HG03460 (cell line): Measurements from ENCODE around the gene MRGPRX4.
"Not testable (repeated sequence)": the region's sequence is repeated elsewhere in the genome, so short reads cannot be mapped to it uniquely, and the experiment has no call there.

Source experiments
- ATAC-seq: cut with Tn5 transposase; IDR thresholded peaks from one replicate; pipeline ENCODE4 v1.9.1; 2021; ENCODE audit not compliant: unreplicated experiment

MRGPRX4 gene

GRCh38 chr11:18172666-18173065 lies at the start of gene MRGPRX4:
MRGPRX4 (plus strand) TSS chr11:18172837; CDS start chr11:18173257, 420 bp downstream.
- ATAC-seq = no peak

- ATAC-seq = not testable (repeated sequence)
Observed at GRCh38 chr11:18131115-18131514, 41.5 kb upstream of the MRGPRX4 start.

- no peak for ATAC-seq
Observed at GRCh38 chr11:18132341-18132740, 40.3 kb upstream of the MRGPRX4 start, which contains the start of gene MRGPRX3. MRGPRX3 (plus strand) TSS chr11:18132571; CDS start chr11:18137203, 4,632 bp downstream.

GRCh38 chr11:18135308-18135707 lies 37.3 kb upstream of the MRGPRX4 start:
- no peak for ATAC-seq

- no peak for ATAC-seq
Observed at GRCh38 chr11:18137186-18137800, 35.3 kb upstream of the MRGPRX4 start.

- no peak for ATAC-seq
Observed at GRCh38 chr11:18140145-18140544, 32.5 kb upstream of the MRGPRX4 start.

- ATAC-seq = no peak
Observed at GRCh38 chr11:18144243-18144642, 28.4 kb upstream of the MRGPRX4 start.

GRCh38 chr11:18145025-18145424 lies 27.6 kb upstream of the MRGPRX4 start:
- ATAC-seq = no peak

- no peak for ATAC-seq
Observed at GRCh38 chr11:18145837-18146236, 26.8 kb upstream of the MRGPRX4 start.

- ATAC-seq = no peak
Observed at GRCh38 chr11:18151581-18151980, 21.1 kb upstream of the MRGPRX4 start.

GRCh38 chr11:18168372-18168771 lies 4.3 kb upstream of the MRGPRX4 start:
- ATAC-seq = no peak

- ATAC-seq = no peak
Observed at GRCh38 chr11:18171377-18172000, 1.1 kb upstream of the MRGPRX4 start.

GRCh38 chr11:18173225-18173866 lies 709 bp downstream of the MRGPRX4 start:
- ATAC-seq = no peak

- ATAC-seq = no peak
Observed at GRCh38 chr11:18188796-18189195, 16.2 kb downstream of the MRGPRX4 start.

GRCh38 chr11:18189476-18190245 lies 17.0 kb downstream of the MRGPRX4 start:
- ATAC-seq = not testable (repeated sequence)

GRCh38 chr11:18191376-18191775 lies 18.7 kb downstream of the MRGPRX4 start:
- ATAC-seq = no peak

GRCh38 chr11:18193010-18193409 lies 20.4 kb downstream of the MRGPRX4 start:
- ATAC-seq = no peak

GRCh38 chr11:18196532-18196931 lies 23.9 kb downstream of the MRGPRX4 start:
- ATAC-seq = no peak

- ATAC-seq = not testable (repeated sequence)
Observed at GRCh38 chr11:18197738-18198137, 25.1 kb downstream of the MRGPRX4 start.

- no peak for ATAC-seq
Observed at GRCh38 chr11:18203723-18204122, 31.1 kb downstream of the MRGPRX4 start.

GRCh38 chr11:18204220-18204619 lies 31.6 kb downstream of the MRGPRX4 start:
- ATAC-seq = no peak
